Measurements from ENCODE around the gene PCDHA6.
"Not testable (repeated sequence)": the region's sequence is repeated elsewhere in the genome, so short reads cannot be mapped to it uniquely, and the experiment has no call there.

The PCDHA6 gene

GRCh38 chr5:140828362-140828737 is 590 bp downstream of the PCDHA6 start:
- Histone ChIP-seq H3K4me3 (ENCODE audit: low read length) (no peak overlapping the region), H3K36me3 (replicated peaks; ENCODE audit: low read depth, low read length) (no peaks in the 10 kb centered on the region), H3K27ac (ENCODE audit: low read length) (no peak overlapping the region), H3K4me1 (ENCODE audit: low read length) (no peaks in the 10 kb centered on the region), H3K4me2 (ENCODE audit: low read length) (no peak overlapping the region), H3K9ac (ENCODE audit: low read length) (no peak overlapping the region), H3K9me3 (ENCODE audit: insufficient read depth, low read length) (no peaks in the 10 kb centered on the region), H3K79me2 (ENCODE audit: low read length) (no peaks in the 10 kb centered on the region), H2AFZ (ENCODE audit: low read depth, low read length) (no peak overlapping the region), H4K20me1 (ENCODE audit: insufficient read depth, low read length) (no peaks in the 10 kb centered on the region), H3K27me3 (ENCODE audit: low read depth, low read length) (no peaks in the 10 kb centered on the region)
- TF ChIP-seq CTCF (IDR thresholded peaks at IDR 0.05; ENCODE audit: low read depth, low read length): no peak
- TF ChIP-seq EZH2phosphoT487 (IDR thresholded peaks at IDR 0.05; ENCODE audit: low read depth): no peak

GRCh38 chr5:140829511-140830501 is 2.0 kb downstream of the PCDHA6 start:
- H3K4me1 ChIP-seq (ENCODE audit: low read length); H4K20me1 ChIP-seq (ENCODE audit: insufficient read depth, low read length); H3K9ac ChIP-seq (ENCODE audit: low read length); H2AFZ ChIP-seq (ENCODE audit: low read depth, low read length); H3K27ac ChIP-seq (ENCODE audit: low read length); H3K36me3 ChIP-seq (replicated peaks; ENCODE audit: low read depth, low read length); H3K4me2 ChIP-seq (ENCODE audit: low read length); H3K79me2 ChIP-seq (ENCODE audit: low read length); H3K27me3 ChIP-seq (ENCODE audit: low read depth, low read length); H3K4me3 ChIP-seq (ENCODE audit: low read length); H3K9me3 ChIP-seq (ENCODE audit: insufficient read depth, low read length): not testable (repeated sequence)

GRCh38 chr5:140833993-140834392 is 6.2 kb downstream of the PCDHA6 start, which contains the start of gene PCDHA7:
Gene PCDHA7 (plus strand): TSS chr5:140834269. CDS start chr5:140834384, 115 bp downstream.
- H3K9ac ChIP-seq (ENCODE audit: low read length): no peak within 1 kb of the TSS
- H3K27me3 ChIP-seq (ENCODE audit: low read depth, low read length): no peaks in the 10 kb centered on the region
- no peak within 1 kb of the TSS for H3K27ac ChIP-seq (ENCODE audit: low read length)
- no peak within 1 kb of the TSS for H2AFZ ChIP-seq (ENCODE audit: low read depth, low read length)
- TF ChIP-seq CTCF (IDR thresholded peaks at IDR 0.05; ENCODE audit: low read depth, low read length) (0 out of 2 replicates have a peak, but pooled peaks have one; percentile 9), EZH2phosphoT487 (IDR thresholded peaks at IDR 0.05; ENCODE audit: low read depth) (no peak)
- H3K4me1 ChIP-seq (ENCODE audit: low read length): no peaks in the 10 kb centered on the region
- H3K79me2 ChIP-seq (ENCODE audit: low read length): no peaks in the 10 kb centered on the region
- no peaks in the 10 kb centered on the region for H3K36me3 ChIP-seq (replicated peaks; ENCODE audit: low read depth, low read length)
- no peak within 1 kb of the TSS for H3K4me2 ChIP-seq (ENCODE audit: low read length)
- no peaks in the 10 kb centered on the region for H4K20me1 ChIP-seq (ENCODE audit: insufficient read depth, low read length)
- no peak within 1 kb of the TSS for H3K4me3 ChIP-seq (ENCODE audit: low read length)
- H3K9me3 ChIP-seq (ENCODE audit: insufficient read depth, low read length): no peaks in the 10 kb centered on the region

GRCh38 chr5:140834439-140835008 is 6.8 kb downstream of the PCDHA6 start:
- not testable (repeated sequence) for H3K4me3 ChIP-seq (ENCODE audit: low read length); H3K4me2 ChIP-seq (ENCODE audit: low read length)

More at GRCh38 chr5:140834439-140835008, 6.8 kb downstream of the PCDHA6 start:
- H3K4me1 ChIP-seq (ENCODE audit: low read length); H3K9me3 ChIP-seq (ENCODE audit: insufficient read depth, low read length); H3K27ac ChIP-seq (ENCODE audit: low read length); H3K36me3 ChIP-seq (replicated peaks; ENCODE audit: low read depth, low read length); H3K79me2 ChIP-seq (ENCODE audit: low read length); H3K27me3 ChIP-seq (ENCODE audit: low read depth, low read length); H2AFZ ChIP-seq (ENCODE audit: low read depth, low read length); H3K9ac ChIP-seq (ENCODE audit: low read length); H4K20me1 ChIP-seq (ENCODE audit: insufficient read depth, low read length): not testable (repeated sequence)
